H1 (cell line): Measurements from ENCODE around the gene GJD2. TPM values are rescaled to one million over a fixed set of nuclear protein-coding genes. Genes with fewer than 3 reads are reported as not detected.

ENCODE experiments used
- CTCF ChIA-PET: fragments of 300-600 bp; sonication (Branson Sonifier 250); formaldehyde crosslinking; loops from one replicate; lab custom pipeline; 2021; ENCODE audit not compliant: partially characterized antibody; lab: Charles Lee
- POLR2A ChIA-PET: fragments of 300-600 bp; sonication (Branson Sonifier 250); formaldehyde crosslinking; loops from one replicate; lab custom pipeline; 2021; ENCODE audit warnings: inconsistent platforms; ENCODE audit not compliant: partially characterized antibody; lab: Charles Lee
- DNase-seq, 2 experiments: peaks; one replicate each; pipeline versions ENCODE4 v3.0.0 to v3.0.0-alpha.2; 2010 to 2022; ENCODE audit warnings: low spot score in 2 of 2, low read depth in 1 of 2, mixed read lengths in 1 of 2
- FAIRE-seq: peaks from 2 replicates; lab custom pipeline; 2011; peaks lifted over from hg19 to GRCh38; lab: Jason Lieb, UNC
- H2AFZ ChIP-seq: 2 replicates; pipeline ENCODE4 v1.8.1; 2012; ENCODE audit warnings: low read length, inconsistent platforms
- H2AK5ac ChIP-seq: 2 replicates; pipeline ENCODE4 v1.6.1; 2013; ENCODE audit warnings: low read depth, low read length
- H2BK120ac ChIP-seq: replicated peaks from 2 replicates; pipeline ENCODE3; 2013; ENCODE audit warnings: low read depth, low read length, inconsistent platforms
- H2BK12ac ChIP-seq: 2 replicates; pipeline ENCODE4 v1.6.1; 2013; ENCODE audit warnings: low read depth, low read length
- H2BK15ac ChIP-seq: 2 replicates; pipeline ENCODE4 v1.6.1; 2013; ENCODE audit warnings: low read length
- H2BK20ac ChIP-seq: 2 replicates; pipeline ENCODE4 v1.6.1; 2013; ENCODE audit warnings: low read length
- H2BK5ac ChIP-seq: 2 replicates; pipeline ENCODE4 v1.6.1; 2013; ENCODE audit warnings: low read depth, low read length
- H3K14ac ChIP-seq: 2 replicates; pipeline ENCODE4 v1.6.1; 2013; ENCODE audit warnings: inconsistent platforms; ENCODE audit not compliant: insufficient read length
- H3K18ac ChIP-seq: 2 replicates; pipeline ENCODE4 v1.6.1; 2013; ENCODE audit warnings: low read length; ENCODE audit errors: extremely low read depth
- H3K23ac ChIP-seq: 2 replicates; pipeline ENCODE4 v1.6.1; 2013; ENCODE audit warnings: inconsistent platforms; ENCODE audit not compliant: insufficient read length
- H3K23me2 ChIP-seq: 2 replicates; pipeline ENCODE4 v1.6.1; 2013; ENCODE audit warnings: low read depth, low read length
- H3K27ac ChIP-seq: 2 replicates; pipeline ENCODE4 v1.6.1; 2011; ENCODE audit warnings: low read depth, low read length, inconsistent platforms
- H3K27me3 ChIP-seq, 4 experiments: replicated peaks in 1 of 4; 1 replicate in 1 of 4; 2 replicates in 3 of 4; pipeline versions ENCODE4 v1.6.1 to v1.8.1; 2011 to 2013; ENCODE audit warnings: low read length in 3 of 4, mild to moderate bottlenecking in 3 of 4, inconsistent platforms in 2 of 4, mixed read lengths in 2 of 4, moderate library complexity in 1 of 4; ENCODE audit not compliant: control insufficient read depth in 3 of 4, insufficient read depth in 3 of 4; ENCODE audit errors: extremely low read depth in 1 of 4
- H3K36me3 ChIP-seq, 4 experiments: 2 replicates each; pipeline versions ENCODE4 v1.6.1 to v1.8.1; 2011 to 2013; ENCODE audit warnings: mild to moderate bottlenecking in 4 of 4, low read length in 3 of 4, moderate library complexity in 2 of 4, control low read depth in 1 of 4, inconsistent platforms in 1 of 4; ENCODE audit not compliant: insufficient read depth in 4 of 4, control insufficient read depth in 2 of 4
- H3K4ac ChIP-seq: replicated peaks from 2 replicates; pipeline ENCODE3; 2013; ENCODE audit warnings: low read length, low read depth, mixed read lengths, inconsistent platforms; ENCODE audit not compliant: insufficient read length
- H3K4me1 ChIP-seq, 4 experiments: replicated peaks in 1 of 4; 1 replicate in 1 of 4; 2 replicates in 3 of 4; pipeline versions ENCODE4 v1.6.1 to v1.8.1; 2011 to 2013; ENCODE audit warnings: low read length in 3 of 4, inconsistent platforms in 2 of 4, mixed read lengths in 1 of 4; ENCODE audit not compliant: insufficient read depth in 4 of 4, control insufficient read depth in 3 of 4
- H3K4me2 ChIP-seq, 2 experiments: 2 replicates each; pipeline versions ENCODE4 v1.6.1 to v1.8.1; 2011 to 2013; ENCODE audit warnings: low read depth in 2 of 2, low read length in 2 of 2, control low read depth in 1 of 2, inconsistent platforms in 1 of 2, mild to moderate bottlenecking in 1 of 2; ENCODE audit not compliant: insufficient read depth in 1 of 2
- H3K4me3 ChIP-seq, 4 experiments: fragments of 200-600, 300-600 bp in 1 of 4; sonication (generic), shearing (Covaris generic), sonication (Bioruptor Twin) in 1 of 4; 2 replicates each; pipeline versions ENCODE4 v1.5.1 to v1.8.1; 2011 to 2016; ENCODE audit warnings: low read length in 4 of 4, low read depth in 3 of 4, control low read depth in 2 of 4, inconsistent platforms in 2 of 4, mild to moderate bottlenecking in 2 of 4, mixed read lengths in 1 of 4, moderate library complexity in 1 of 4; ENCODE audit not compliant: insufficient read depth in 2 of 4; ENCODE audit errors: extremely low read depth in 1 of 4
- H3K56ac ChIP-seq: replicated peaks from 2 replicates; pipeline ENCODE3; 2013; ENCODE audit warnings: low read depth, mild to moderate bottlenecking, mixed read lengths, low read length, inconsistent platforms; ENCODE audit not compliant: insufficient read length
- H3K79me1 ChIP-seq: 2 replicates; pipeline ENCODE4 v1.6.1; 2013; ENCODE audit warnings: low read depth, low read length, control low read depth
- H3K79me2 ChIP-seq, 2 experiments: 2 replicates each; pipeline versions ENCODE4 v1.6.1 to v1.8.1; 2012 to 2013; ENCODE audit warnings: low read length in 2 of 2, mild to moderate bottlenecking in 2 of 2, inconsistent platforms in 1 of 2; ENCODE audit not compliant: insufficient read depth in 2 of 2, control insufficient read depth in 1 of 2
- H3K9ac ChIP-seq, 4 experiments: replicated peaks in 1 of 4; 1 replicate in 1 of 4; 2 replicates in 3 of 4; pipeline versions ENCODE4 v1.6.1 to v1.8.1; 2011 to 2013; ENCODE audit warnings: low read depth in 3 of 4, low read length in 3 of 4, control low read depth in 2 of 4, mild to moderate bottlenecking in 2 of 4, moderate library complexity in 2 of 4, inconsistent platforms in 1 of 4; ENCODE audit errors: extremely low read depth in 1 of 4
- H3K9me3 ChIP-seq, 2 experiments: 2 replicates each; pipeline versions ENCODE4 v1.6.1 to v1.8.1; 2012 to 2013; ENCODE audit warnings: mild to moderate bottlenecking in 2 of 2, moderate library complexity in 2 of 2, control low read depth in 1 of 2, inconsistent platforms in 1 of 2, low read depth in 1 of 2, low read length in 1 of 2, mixed read lengths in 1 of 2; ENCODE audit not compliant: insufficient read depth in 2 of 2
- H4K20me1 ChIP-seq, 2 experiments: replicated peaks in 1 of 2; 2 replicates each; pipeline versions ENCODE3 to v1.8.1; 2011 to 2013; ENCODE audit warnings: inconsistent platforms in 2 of 2, low read length in 2 of 2, mild to moderate bottlenecking in 1 of 2; ENCODE audit not compliant: insufficient read depth in 2 of 2, control insufficient read depth in 1 of 2
- H4K5ac ChIP-seq: 2 replicates; pipeline ENCODE4 v1.6.1; 2013; ENCODE audit warnings: low read length, low read depth, mixed read lengths, inconsistent platforms; ENCODE audit not compliant: insufficient read length
- H4K8ac ChIP-seq: 2 replicates; pipeline ENCODE4 v1.8.0; 2013; ENCODE audit warnings: mild to moderate bottlenecking, moderate library complexity, low read length, inconsistent platforms; ENCODE audit not compliant: insufficient read depth; ENCODE audit errors: extremely low read depth
- H4K91ac ChIP-seq: replicated peaks from 2 replicates; pipeline ENCODE3; 2013; ENCODE audit warnings: low read length, mixed read lengths, inconsistent platforms; ENCODE audit not compliant: insufficient read length
- ASH2L ChIP-seq: fragments of 200-600, 300-600 bp; sonication (generic); IDR thresholded peaks from one replicate; pipeline ENCODE4 v1.7.1; 2017; ENCODE audit warnings: low read length
- BCL11A ChIP-seq, 2 experiments: IDR thresholded peaks; one replicate each; pipeline ENCODE4 v1.6.1; 2011; ENCODE audit warnings: low read depth in 2 of 2, low read length in 2 of 2, mild to moderate bottlenecking in 2 of 2
- HDAC6 ChIP-seq: IDR thresholded peaks from one replicate; pipeline ENCODE4 v1.7.1; 2012; ENCODE audit warnings: low read depth, mild to moderate bottlenecking, inconsistent platforms, low read length, moderate library complexity
- JUN ChIP-seq: IDR thresholded peaks from 2 replicates; pipeline ENCODE4 v1.6.1; 2011; ENCODE audit warnings: low read depth, mild to moderate bottlenecking, improper control_type of control experiment, low read length
- KDM5A ChIP-seq: fragments of 200-600 bp; IDR thresholded peaks from 2 replicates; pipeline ENCODE4 v1.7.1; 2012; ENCODE audit warnings: mild to moderate bottlenecking, low read length, inconsistent platforms, mixed read lengths
- NANOG ChIP-seq: IDR thresholded peaks from 2 replicates; pipeline ENCODE4 v1.6.1; 2011; ENCODE audit warnings: low read length, low read depth, mild to moderate bottlenecking, inconsistent platforms; ENCODE audit not compliant: insufficient read depth, poor library complexity, severe bottlenecking
- PHF8 ChIP-seq: fragments of 200-600 bp; sonication (generic); conservative IDR thresholded peaks from 2 replicates; pipeline ENCODE4 v1.7.1; 2012; ENCODE audit warnings: low read depth, mild to moderate bottlenecking, inconsistent platforms, low read length, moderate library complexity
- POU5F1 ChIP-seq: IDR thresholded peaks from 2 replicates; pipeline ENCODE4 v1.6.1; 2011; ENCODE audit warnings: low read depth, mild to moderate bottlenecking, low read length, moderate library complexity
- SAP30 ChIP-seq: fragments of 300-600 bp; sonication (generic); IDR thresholded peaks from 2 replicates; pipeline ENCODE4 v1.7.1; 2012; ENCODE audit warnings: low read length, moderate library complexity, mild to moderate bottlenecking, inconsistent platforms; ENCODE audit not compliant: insufficient read depth, insufficient replicate concordance
- SIN3A ChIP-seq, 2 experiments: IDR thresholded peaks in 1 of 2; conservative IDR thresholded peaks in 1 of 2; 2 replicates each; pipeline ENCODE4 v1.6.1; 2011 to 2012; ENCODE audit warnings: low read length in 2 of 2, improper control_type of control experiment in 1 of 2, low read depth in 1 of 2, mild to moderate bottlenecking in 1 of 2
- SIRT6 ChIP-seq: IDR thresholded peaks from one replicate; pipeline ENCODE4 v1.7.1; 2012; ENCODE audit warnings: low read length, inconsistent platforms
- SIX5 ChIP-seq: IDR thresholded peaks from 2 replicates; pipeline ENCODE4 v1.6.1; 2011; ENCODE audit warnings: mild to moderate bottlenecking, low read depth, low read length
- SP4 ChIP-seq: IDR thresholded peaks from 2 replicates; pipeline ENCODE4 v1.6.1; 2012; ENCODE audit warnings: low read length, inconsistent platforms
- TAF1 ChIP-seq: IDR thresholded peaks from 2 replicates; pipeline ENCODE4 v1.6.1; 2011; ENCODE audit warnings: mild to moderate bottlenecking, low read depth, low read length
- TCF12 ChIP-seq: IDR thresholded peaks from 2 replicates; pipeline ENCODE4 v1.6.1; 2011; ENCODE audit warnings: low read depth, mild to moderate bottlenecking, low read length
- WGBS, 2 experiments: shearing (Covaris generic) in 1 of 2; methylation state at CpG; one replicate each; pipeline versions ENCODE4 v1.1.6 to v1.1.7; 2013 to 2015; ENCODE audit warnings: low lambda C conversion rate in 2 of 2, mixed read lengths in 2 of 2, inconsistent platforms in 1 of 2, low coverage in 1 of 2, missing lambda C conversion rate in 1 of 2; ENCODE audit not compliant: insufficient replicate concordance in 2 of 2, insufficient coverage in 1 of 2, insufficient read length in 1 of 2; ENCODE audit errors: extremely low coverage in 1 of 2, missing lambda C conversion rate in 1 of 2; 5-methylcytosine and 5-hydroxymethylcytosine counted together
- polyA plus RNA-seq, 7 experiments: library from polyadenylated mRNA; depleted of rRNA in 3 of 7; stranded (reverse) in 5 of 7; unstranded in 2 of 7; fragments of >200 nt in 5 of 7; fragments of 200-250 nt in 2 of 7; gene quantifications; 1 replicate in 5 of 7; 2 replicates in 1 of 7; 4 replicates in 1 of 7; pipeline versions ENCODE4 v1.2.1 to v1.2.3, GENCODE V29; 2011 to 2013; ENCODE audit warnings: missing spikeins in 2 of 7, mixed read lengths in 2 of 7
- total RNA-seq: library from RNA; stranded (reverse); fragmentation: NEBNext Ultra II Directional; extraction: Animal tissue kit (Norgen Biotek cat#: 25700); gene quantifications from 2 replicates; pipeline ENCODE4 v1.2.1, GENCODE V29; 2021

The GJD2 gene
- total and polyA plus RNA-seq, 2 of the 8 experiments (the other 6 are each of a cell fraction or from before 2014, with no cell fraction given) = 0.39 to 0.54 TPM

DNA sequence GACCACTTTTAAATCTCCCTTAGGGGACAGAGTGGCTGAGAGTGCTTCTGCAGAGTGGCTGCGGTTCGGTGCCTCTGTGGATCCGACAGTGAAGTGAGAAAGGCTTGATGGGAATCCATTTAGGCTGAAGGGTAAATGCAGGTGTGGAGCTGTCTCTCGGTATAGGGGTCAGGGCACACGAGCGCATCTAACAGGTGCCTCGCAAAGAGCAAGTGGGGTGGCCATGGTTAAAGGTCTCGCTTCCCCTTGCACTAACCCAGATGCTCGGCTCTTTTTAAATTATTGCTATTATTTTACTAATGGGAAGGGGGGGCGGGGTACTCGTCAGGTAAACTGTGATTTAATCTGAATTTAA lies 598 bp upstream of the GJD2 start:
- 6% methylated on average over 11 of the region's 11 CpGs; no CpG with 5 or more reads in 1 of the 2 experiments for WGBS, 2 experiments
- peak overlapping the region; percentile 43 to 80 (median 68); a peak in 7 of 8 replicates for H3K4me3 ChIP-seq
- no peak for TF ChIP-seq SIRT6
- TF ChIP-seq KDM5A = no peak
- TF ChIP-seq SIX5 = no peak
- TF ChIP-seq BCL11A (IDR thresholded peaks at IDR 0.05; ENCODE audit: low read depth in 2 of 2, low read length in 2 of 2) = no peak
- no peak for TF ChIP-seq HDAC6
- no peak for TF ChIP-seq PHF8
- no peak for TF ChIP-seq SP4
- TF ChIP-seq NANOG = no peak
- no peak for TF ChIP-seq SIN3A (conservative IDR thresholded peaks at IDR 0.05 in 1 of 2, IDR thresholded peaks at IDR 0.05 in 1 of 2; ENCODE audit: low read depth in 1 of 2, low read length in 2 of 2)
- no peak for TF ChIP-seq TCF12
- TF ChIP-seq JUN = no peak
- no peak for TF ChIP-seq POU5F1
- TF ChIP-seq ASH2L = no peak
- TF ChIP-seq SAP30 = no peak
- no peak for TF ChIP-seq TAF1

More for the DNA sequence above, 598 bp upstream of the GJD2 start:
- Histone ChIP-seq H3K18ac (no peak overlapping the region), H3K4me2 (peak overlapping the region; percentile 71 to 97), H3K9ac (peak overlapping the region in 1 of 4 experiments; percentile 6; a peak in 1 of 7 replicates), H3K27ac (no peak overlapping the region), H2AFZ (peak overlapping the region; percentile 76; the same call in 1 of the 2 replicates), H2BK5ac (no peak overlapping the region), H3K79me2 (no peaks in the 10 kb centered on the region), H4K91ac (no peak overlapping the region), H4K8ac (no peak overlapping the region), H2BK15ac (no peak overlapping the region; the same call in 1 of the 2 replicates), H2BK20ac (no peak overlapping the region), H2AK5ac (no peak overlapping the region), H3K9me3 (no peaks in the 10 kb centered on the region), H3K79me1 (no peaks in the 10 kb centered on the region), H3K14ac (no peak overlapping the region), H3K36me3 (no peaks in the 10 kb centered on the region), H3K4me1 (peaks cover 2 to 11% (median 4%) of the 10 kb centered on the region in 4 experiments), H4K20me1 (peaks cover 0 to 3% of the 10 kb centered on the region in 2 experiments), H2BK12ac (0 out of 2 replicates have a peak overlapping the region, but pooled peaks have one; percentile 60), H4K5ac (no peak overlapping the region), H3K27me3 (peaks cover 13 to 47% (median 28%) of the 10 kb centered on the region in 4 experiments), H2BK120ac (no peak overlapping the region), H3K4ac (no peak overlapping the region), H3K23me2 (peaks cover 6% of the 10 kb centered on the region; the same call in 1 of the 2 replicates), H3K56ac (no peak overlapping the region), H3K23ac (no peak overlapping the region)
- ChIA-PET CTCF (interaction anchor here (0.9 kb wide), 1 partner anchor 10 kb away, joined by 3 read pairs; no protein-coding TSS in a partner anchor), POLR2A (no interaction called here)
- no peak for DNase-seq
- no peak for FAIRE-seq
